Measurements from ENCODE around the gene NTM.

The NTM gene

DNA sequence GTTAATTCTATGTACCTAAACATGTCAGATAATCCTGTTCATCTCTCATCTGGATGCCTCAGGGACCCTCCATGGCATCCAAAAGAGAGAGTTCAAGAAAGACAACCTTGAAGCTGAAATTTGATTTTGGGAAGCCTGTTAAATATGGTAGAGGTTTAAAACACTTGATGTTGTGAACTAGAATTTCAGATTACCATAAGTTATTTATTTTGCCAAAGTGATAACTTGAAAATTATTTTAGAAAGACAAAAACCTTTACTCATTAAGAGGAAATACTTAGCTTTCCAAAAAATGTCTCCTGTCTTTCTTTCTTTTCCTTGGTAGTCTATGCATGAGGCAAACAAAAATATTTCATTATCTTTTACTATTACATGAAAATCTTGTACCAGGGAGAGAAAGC is 714.0 kb downstream of the NTM start:
- H3K36me3 ChIP-seq = no peaks in the 10 kb centered on the region
- TF ChIP-seq, protein P1, sequence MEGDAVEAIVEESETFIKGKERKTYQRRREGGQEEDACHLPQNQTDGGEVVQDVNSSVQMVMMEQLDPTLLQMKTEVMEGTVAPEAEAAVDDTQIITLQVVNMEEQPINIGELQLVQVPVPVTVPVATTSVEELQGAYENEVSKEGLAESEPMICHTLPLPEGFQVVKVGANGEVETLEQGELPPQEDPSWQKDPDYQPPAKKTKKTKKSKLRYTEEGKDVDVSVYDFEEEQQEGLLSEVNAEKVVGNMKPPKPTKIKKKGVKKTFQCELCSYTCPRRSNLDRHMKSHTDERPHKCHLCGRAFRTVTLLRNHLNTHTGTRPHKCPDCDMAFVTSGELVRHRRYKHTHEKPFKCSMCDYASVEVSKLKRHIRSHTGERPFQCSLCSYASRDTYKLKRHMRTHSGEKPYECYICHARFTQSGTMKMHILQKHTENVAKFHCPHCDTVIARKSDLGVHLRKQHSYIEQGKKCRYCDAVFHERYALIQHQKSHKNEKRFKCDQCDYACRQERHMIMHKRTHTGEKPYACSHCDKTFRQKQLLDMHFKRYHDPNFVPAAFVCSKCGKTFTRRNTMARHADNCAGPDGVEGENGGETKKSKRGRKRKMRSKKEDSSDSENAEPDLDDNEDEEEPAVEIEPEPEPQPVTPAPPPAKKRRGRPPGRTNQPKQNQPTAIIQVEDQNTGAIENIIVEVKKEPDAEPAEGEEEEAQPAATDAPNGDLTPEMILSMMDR (IDR thresholded peaks at IDR 0.05; ENCODE audit: low read depth, low read length) = no peak
- no peaks in the 10 kb centered on the region for H3K27me3 ChIP-seq
- no peaks in the 10 kb centered on the region for H3K4me1 ChIP-seq
- no peaks in the 10 kb centered on the region; the same call in none of the 2 replicates for H3K9me3 ChIP-seq
- DNase-seq = no peak
- no peak overlapping the region for H3K4me3 ChIP-seq (ENCODE audit: low read depth, low read length)

DNA sequence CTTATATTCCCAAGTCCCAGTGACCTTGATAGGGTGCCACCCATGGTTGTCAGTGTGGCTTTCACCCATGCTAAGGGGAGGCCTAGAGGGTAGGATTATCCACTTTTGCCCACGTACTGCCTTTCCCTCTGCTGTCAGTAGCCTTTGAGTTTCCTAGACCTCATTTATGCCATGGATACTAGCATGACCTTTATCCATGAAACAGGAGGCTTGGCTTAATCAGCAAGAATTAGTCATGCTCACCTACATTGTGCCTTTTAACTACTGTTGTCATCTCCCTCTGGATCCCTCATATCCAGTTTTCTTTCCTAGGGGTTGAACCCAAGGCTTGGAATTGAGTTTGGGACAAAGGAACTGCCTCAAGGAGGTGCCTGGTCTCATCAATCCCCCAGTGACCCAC is 716.7 kb downstream of the NTM start:
- no peak overlapping the region for H3K4me3 ChIP-seq (ENCODE audit: low read depth, low read length)
- no peaks in the 10 kb centered on the region; the same call in none of the 2 replicates for H3K9me3 ChIP-seq
- H3K4me1 ChIP-seq = no peaks in the 10 kb centered on the region
- H3K27me3 ChIP-seq = no peaks in the 10 kb centered on the region
- TF ChIP-seq, protein P1 (IDR thresholded peaks at IDR 0.05; ENCODE audit: low read depth, low read length) = no peak
- DNase-seq = no peak
- no peaks in the 10 kb centered on the region for H3K36me3 ChIP-seq

DNA sequence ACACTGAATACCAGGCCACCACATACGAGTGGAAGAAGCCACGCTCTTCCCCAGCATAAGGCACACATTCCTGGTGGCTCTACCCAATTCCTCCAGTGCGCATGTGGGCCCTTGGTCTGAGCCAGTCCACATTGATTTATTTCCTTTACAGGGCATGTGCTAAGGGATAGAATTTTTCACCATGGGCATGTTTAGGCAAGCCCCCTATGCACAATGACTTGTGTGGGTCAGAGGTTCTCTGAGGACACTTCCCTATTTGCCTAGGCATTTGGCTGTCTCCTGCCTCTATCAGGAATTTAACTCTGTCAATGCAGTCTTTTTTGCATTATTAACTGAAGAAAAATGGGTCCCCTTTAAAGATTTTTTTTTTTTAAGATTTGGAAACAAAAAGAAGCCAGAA is 718.1 kb downstream of the NTM start:
- Histone ChIP-seq H3K4me1 (no peaks in the 10 kb centered on the region), H3K27me3 (no peaks in the 10 kb centered on the region), H3K36me3 (no peaks in the 10 kb centered on the region), H3K4me3 (ENCODE audit: low read depth, low read length) (no peak overlapping the region), H3K9me3 (no peaks in the 10 kb centered on the region; the same call in none of the 2 replicates)
- DNase-seq = no peak
- TF ChIP-seq, protein P1 (IDR thresholded peaks at IDR 0.05; ENCODE audit: low read depth, low read length) = no peak

DNA sequence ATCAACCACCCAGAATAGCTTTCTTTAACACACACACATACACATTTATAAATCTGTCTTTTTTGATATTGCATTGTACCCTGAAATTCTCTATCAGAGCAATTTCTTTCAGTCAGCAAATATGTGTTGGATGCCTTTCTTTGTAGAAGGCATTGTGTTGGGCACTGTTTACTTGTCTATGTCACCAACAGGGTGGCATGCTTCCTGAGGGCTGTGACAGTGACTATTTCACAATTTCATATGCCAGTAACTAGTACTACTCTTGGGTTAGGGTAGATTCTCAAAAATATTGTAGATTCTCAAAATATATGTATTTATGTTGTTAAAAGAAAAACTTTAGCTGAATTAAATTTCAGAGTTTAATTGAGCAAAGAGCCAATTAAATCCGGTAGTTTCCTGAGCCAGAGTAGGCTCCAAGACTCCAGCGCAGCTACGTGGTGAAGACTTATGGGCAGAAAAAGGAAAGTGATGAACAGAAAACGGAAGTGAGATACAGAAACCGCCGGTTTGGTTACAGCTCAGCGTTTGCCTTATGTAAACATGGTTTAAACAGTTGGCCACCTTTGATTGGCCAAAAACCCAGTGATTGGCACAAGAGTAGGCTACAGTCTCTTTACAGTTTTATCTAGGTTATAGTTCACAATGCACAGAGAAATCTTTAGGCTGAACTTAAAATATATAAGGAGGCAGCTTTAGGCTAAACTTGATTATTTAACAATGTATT is 723.3 kb downstream of the NTM start:
- TF ChIP-seq, protein P1 (IDR thresholded peaks at IDR 0.05; ENCODE audit: low read depth, low read length) = no peak
- DNase-seq = no peak

DNA sequence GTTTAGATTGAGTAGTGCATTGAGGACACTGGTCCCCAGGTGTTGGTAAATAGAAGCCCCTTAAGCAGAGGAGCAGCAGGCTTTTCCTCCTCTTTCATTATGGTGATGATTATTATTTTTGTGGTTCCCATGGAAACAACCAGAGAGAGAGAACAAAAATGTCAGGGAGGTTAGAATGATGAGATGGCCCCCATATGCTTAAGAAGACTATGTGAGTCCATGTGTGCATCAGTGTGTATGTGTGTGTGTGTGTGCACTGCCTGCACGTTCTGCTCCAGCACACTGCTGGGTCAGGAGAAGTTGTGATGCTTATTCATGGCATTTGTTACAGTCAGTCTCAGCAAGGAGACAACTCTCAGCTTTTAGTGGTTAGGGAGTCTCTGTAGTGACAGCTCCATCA is 724.2 kb downstream of the NTM start:
- H3K27me3 ChIP-seq = no peaks in the 10 kb centered on the region
- H3K9me3 ChIP-seq = 0 out of 2 replicates have a peak, but pooled peaks cover 3% of the 10 kb centered on the region
- DNase-seq = no peak
- no peaks in the 10 kb centered on the region for H3K4me1 ChIP-seq
- no peaks in the 10 kb centered on the region for H3K36me3 ChIP-seq
- TF ChIP-seq, protein P1 (IDR thresholded peaks at IDR 0.05; ENCODE audit: low read depth, low read length) = no peak
- H3K4me3 ChIP-seq (ENCODE audit: low read depth, low read length) = no peak overlapping the region

More for the DNA sequence above, 723.3 kb downstream of the NTM start:
- Histone ChIP-seq H3K9me3 (no peaks in the 10 kb centered on the region), H3K36me3 (no peaks in the 10 kb centered on the region), H3K4me1 (no peaks in the 10 kb centered on the region), H3K4me3 (ENCODE audit: low read depth, low read length) (no peak overlapping the region), H3K27me3 (no peaks in the 10 kb centered on the region)

All from BE2C (cell line).